GM21825 (cell line): ENCODE data around the gene CLEC17A.
"Not testable (repeated sequence)": the region's sequence is repeated elsewhere in the genome, so short reads cannot be mapped to it uniquely, and the experiment has no call there.

ENCODE experiments used
- ATAC-seq: cut with Tn5 transposase; IDR thresholded peaks from one replicate; pipeline ENCODE4 v1.9.1; 2021; ENCODE audit warnings: mild to moderate bottlenecking, moderate library complexity; ENCODE audit not compliant: unreplicated experiment

CLEC17A gene

DNA sequence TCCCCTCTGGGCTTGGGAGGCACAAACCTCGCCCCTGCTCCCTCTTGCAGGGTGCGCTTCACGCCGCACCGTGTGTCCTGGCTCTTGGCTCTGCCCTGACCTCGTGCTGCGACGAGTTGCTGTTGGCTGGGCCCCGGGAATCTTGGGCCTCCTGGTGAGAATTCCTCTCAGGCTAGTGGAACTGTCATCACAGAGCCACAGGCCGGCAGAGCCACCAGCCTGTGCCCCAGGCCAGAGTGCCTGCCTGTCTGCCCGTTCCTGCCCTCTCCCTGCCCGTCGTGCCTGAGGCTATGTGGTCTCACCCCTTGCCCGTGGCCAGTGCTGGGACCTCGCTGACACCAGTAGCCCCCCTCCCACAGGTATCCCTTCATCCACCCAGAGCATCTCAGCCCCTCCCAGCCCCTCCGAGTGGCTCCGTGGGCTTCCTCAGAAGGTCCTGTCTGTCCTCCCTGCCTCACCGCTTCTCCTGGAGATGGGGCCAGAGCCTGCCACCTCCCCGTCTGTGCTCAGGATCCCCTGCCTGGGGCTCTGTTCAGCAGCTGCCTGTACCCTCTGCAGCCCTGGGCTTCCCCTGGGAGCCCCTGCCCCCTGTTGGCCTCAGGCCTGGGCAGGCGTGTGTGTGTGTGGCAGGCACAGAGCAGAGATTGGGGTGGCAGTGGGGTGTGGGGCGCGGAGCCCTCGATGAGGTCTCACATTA is 24.4 kb upstream of the CLEC17A start:
- ATAC-seq = no peak

DNA sequence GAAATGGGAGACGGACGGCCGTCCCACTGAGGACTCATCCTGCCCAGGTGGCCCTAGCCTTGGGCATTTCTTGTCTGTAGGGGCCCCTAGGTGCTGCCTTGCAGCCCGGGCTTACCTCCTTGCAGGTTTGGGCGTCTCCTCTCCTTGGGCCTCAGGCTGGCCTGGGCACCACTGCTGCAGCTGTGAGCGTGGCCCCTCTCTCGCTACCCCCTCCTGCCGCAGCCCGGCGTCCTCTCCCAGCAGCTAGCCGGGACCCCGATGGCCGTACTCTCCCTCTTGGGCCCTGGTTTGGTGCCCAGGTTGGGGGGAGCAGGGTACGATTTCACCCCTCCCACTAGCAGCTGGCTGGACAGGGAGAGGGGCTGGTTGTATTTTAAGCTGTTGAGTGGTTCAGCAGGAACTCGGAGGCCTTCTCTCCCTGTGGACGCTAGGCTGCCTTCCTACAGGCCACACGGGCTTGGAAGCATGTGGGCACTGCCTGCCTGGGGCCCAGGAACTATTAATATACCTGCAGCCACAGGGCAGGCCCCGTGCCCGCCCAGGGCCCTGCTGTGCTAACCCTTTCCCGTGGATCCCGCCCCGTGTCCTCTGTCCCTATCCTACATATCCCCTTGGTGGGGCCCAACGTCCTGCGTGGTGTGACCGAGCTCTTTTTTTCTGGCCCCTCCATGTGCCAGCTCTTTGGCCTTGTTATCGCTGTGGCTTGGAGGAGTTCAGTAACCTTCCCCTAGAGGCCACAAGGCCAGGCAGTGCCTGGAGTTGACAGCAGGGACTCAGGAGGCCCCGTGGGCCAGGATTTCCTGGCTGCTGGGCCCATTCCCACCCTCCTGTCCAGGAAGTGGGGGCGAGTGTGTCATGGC is 22.7 kb upstream of the CLEC17A start:
- no peak for ATAC-seq

DNA sequence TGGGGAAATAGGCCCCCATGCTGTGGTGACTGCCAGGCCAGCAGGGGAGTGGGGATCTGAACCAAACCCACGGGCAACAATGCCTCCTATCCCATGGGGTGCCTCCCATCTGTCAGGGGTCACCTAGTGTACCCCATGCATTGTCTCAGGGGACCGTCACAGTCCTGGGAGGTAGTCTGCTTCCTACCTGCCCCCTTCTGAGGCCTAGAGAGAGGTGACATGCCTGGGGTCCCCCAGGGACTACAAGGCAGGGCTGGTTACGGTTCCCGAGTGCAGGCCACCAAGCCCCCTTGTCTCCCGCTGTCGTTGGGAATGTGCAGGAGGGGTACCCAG is 22.1 kb upstream of the CLEC17A start:
- no peak for ATAC-seq

DNA sequence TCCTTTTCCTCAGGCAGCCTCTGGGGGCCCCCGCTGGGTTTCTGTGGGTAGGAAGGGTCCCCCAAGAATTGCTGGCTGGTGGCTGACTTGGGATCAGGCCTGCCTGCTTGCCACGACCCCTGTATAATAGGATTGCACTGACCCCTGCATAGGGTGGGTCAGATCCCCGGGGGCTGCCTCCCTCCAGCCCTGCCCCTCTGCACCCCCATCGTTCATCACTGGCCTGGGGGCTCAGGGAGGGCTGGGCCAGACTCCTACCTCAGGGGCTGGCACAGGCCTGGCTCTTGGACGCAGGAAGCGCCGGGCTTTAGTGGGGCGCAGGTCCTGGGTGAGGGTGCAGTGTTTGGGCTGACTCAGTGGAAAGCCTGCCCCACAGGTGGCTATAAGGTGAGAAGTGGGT is 21.6 kb upstream of the CLEC17A start:
- ATAC-seq = no peak

DNA sequence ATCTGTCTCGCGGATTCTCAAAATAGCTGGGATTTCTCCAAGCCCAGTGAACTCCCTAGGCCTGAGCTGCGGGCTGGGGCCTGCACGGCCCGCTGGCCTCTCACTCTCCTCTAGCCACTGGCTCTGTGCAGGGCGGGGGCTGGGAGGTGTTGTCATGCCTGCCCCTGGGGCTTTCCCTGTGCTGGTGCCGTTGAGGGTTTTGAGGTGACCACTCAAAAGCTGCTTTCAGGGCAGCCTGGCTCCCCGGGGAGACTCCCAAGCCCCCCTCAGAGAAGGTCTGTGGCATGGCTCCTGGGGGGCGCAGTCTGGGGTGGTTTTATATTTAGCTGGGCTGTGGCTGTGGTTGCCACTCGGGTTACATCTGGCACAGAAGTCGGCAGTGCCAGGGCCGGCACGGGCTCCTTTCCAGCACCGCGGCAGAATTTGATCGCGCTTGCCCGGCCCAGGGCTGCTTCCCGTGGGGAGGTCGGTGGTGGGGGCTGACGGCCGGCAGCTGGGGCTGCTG is 21.0 kb upstream of the CLEC17A start:
- ATAC-seq = no peak

DNA sequence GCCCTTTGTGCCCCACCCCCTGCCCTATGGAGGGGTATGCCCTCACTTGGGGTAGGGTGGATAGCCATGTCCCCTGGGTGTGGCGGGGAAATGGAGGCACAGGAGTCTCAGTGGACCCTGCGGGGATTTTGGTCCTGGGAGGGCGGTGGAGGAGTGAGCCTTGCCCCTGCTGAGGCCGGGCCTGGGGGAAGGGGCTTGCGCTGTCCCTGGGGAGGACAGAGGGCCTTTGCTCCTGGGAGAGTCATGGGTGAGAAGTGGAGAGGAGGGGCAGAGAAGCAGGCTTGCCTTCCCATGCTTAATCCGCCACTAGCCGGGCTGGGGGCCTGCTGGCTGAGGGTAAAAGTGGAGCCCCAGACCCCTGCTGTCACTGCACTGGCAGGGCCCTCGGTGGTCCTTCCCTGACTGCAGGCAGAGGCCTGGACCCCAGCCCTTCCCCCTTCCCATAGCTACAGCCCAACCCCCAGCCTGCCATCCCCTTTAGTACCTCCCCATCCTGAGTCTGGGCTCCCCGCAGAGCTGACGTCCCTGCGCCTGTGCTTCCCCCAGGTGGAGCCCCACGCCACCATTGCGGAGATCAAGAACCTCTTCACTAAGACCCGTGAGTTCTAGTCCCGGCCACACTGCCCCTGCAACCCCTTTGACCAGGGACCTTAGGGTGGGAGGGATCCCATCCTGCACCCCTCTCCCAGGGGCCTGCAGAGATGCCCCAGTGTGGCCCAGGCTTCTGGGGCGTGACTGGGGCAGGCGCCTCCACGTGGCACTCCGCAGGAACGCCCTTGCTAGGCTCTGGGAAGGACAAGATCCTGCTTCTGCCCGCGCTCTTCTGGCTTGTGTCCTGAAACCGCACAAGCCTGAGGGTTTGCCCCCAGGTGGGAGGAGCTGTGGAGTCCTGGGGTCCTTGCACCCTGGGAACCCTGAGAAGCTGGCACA is 20.0 kb upstream of the CLEC17A start:
- no peak for ATAC-seq

DNA sequence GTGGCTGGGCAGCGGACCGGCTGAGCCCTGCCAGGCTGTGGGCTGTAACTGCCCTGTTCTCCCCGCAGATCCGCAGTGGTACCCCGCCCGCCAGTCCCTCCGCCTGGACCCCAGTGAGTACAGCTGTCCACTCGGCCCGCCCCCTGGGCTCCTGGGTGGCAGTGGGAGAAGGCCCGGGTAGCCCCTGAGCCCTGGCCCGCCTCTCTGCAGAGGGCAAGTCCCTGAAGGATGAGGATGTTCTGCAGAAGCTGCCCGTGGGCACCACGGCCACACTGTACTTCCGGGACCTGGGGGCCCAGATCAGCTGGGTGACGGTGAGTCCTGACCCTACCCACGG is 19.3 kb upstream of the CLEC17A start:
- ATAC-seq = no peak

DNA sequence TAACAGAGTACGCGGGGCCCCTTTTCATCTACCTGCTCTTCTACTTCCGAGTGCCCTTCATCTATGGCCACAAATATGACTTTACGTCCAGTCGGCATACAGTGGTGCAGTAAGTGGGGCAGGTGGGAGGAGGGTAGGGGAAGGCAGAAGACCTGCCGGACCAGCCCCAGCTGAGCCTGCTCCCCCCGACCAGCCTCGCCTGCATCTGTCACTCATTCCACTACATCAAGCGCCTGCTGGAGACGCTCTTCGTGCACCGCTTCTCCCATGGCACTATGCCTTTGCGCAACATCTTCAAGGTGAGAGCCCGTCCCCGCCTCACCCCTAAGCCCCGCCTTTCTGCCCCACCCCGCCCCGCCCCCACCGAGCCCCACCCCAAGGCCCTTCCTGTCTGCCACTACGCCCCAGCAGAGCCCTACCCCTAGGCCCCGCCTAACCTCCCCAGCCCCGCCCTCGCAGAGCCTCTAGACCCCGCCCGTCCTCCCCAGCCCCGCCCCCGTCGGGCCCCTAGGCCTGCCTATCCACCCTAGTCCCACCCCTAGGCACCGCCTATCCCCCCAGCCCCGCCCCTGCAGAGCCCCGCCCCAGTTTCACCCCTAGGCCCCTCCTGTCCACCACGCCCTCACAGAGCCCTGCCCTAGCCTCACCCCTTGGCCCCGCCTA is 18.8 kb upstream of the CLEC17A start:
- no peak for ATAC-seq

DNA sequence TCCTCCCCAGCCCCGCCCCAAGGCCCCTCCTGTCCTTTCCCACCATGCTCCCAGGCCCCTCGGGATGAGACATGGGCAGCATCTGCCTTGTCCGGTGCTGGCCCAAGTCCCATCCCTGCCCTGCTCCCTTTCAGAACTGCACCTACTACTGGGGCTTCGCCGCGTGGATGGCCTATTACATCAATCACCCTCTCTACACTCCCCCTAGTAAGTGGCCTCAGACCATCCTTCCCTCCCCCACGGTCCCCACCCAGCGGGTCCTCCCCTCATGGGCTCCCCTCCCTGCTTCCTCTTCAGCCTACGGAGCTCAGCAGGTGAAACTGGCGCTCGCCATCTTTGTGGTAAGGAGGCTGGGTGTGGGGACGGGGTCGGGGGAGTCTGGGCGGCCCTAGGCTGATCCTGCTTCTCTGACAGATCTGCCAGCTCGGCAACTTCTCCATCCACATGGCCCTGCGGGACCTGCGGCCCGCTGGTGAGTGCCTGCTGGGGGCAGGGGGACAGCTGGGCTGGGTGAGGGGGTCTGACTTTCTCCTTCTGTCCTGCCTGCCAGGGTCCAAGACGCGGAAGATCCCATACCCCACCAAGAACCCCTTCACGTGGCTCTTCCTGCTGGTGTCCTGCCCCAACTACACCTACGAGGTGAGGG is 18.1 kb upstream of the CLEC17A start:
- not testable (repeated sequence) for ATAC-seq

DNA sequence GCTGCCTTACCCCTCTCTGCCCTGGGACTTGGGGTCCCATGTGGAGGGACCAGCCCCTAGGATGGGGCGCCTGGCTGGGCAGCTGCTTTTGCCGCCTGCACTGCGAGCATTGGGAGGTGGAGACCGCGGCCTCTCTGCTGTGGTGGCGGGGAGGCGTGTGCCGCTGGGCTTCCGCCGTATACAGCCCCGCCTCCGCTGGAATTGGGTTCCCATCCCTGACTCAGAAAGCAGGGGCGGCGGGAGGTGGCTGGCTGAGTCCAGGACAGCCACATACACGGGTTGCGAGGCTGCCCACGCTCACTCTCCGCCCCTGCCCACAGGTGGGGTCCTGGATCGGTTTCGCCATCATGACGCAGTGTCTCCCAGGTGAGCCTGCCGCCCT is 17.6 kb upstream of the CLEC17A start:
- no peak for ATAC-seq

DNA sequence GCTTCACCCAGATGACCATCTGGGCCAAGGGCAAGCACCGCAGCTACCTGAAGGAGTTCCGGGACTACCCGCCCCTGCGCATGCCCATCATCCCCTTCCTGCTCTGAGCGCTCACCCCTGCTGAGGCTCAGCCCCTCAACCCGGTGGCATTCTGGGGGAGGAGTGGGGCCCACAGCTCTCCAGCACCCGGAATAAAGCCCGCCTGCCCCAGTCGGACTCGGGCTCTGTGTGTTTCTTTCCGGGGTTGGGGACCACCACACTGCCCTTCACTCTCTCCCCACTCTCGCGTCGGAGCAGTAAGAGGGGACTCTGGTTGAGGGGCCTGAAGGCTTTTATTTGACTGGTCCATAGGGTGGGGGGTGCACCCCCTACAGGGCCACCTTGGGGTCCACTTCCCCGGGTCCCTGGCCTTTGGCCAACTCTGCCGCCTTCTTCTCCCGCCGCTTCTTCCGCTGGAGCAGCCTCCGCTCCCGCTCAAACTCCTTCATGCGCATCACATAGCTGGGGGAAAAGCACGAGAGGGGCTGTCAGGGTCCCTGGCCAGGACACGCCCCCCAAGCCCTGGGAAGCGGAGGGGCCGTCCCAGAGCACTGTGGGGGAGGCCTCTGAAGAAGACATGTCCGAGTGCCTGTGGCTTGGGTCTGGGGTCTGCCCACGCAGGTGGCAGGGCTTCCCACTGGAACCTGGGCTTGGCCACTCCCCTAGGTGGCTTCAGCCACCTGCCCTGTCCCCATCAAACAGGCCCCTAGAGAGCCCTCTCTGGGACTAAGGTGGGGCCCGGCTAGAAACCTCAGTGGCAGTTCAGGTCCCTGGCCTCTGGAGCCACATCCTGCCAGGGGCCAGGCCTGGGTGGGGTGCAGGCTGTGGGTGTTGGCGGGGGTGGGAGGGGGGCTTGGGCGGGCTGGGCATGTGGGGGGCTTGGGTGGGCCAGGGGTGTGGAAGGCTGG is 16.8 kb upstream of the CLEC17A start:
- ATAC-seq = no peak

DNA sequence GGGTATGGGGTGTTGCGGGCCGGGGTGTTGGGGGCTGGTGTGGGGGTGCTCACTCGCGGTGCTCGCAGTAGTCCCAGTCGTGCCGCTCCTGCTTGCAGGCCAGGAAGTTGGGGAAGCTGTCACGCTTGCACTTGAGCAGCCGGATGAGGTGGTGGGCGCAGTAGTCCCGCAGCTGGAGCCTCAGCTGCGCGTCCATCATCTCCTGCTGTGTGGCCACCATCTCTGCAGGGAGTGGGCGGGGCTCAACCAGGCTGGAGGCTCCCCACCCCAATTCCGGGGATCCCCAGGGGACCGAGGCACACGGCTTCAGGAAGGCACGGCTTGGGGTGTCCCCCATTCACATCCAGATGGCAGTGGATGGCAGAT is 16.2 kb upstream of the CLEC17A start:
- no peak for ATAC-seq

DNA sequence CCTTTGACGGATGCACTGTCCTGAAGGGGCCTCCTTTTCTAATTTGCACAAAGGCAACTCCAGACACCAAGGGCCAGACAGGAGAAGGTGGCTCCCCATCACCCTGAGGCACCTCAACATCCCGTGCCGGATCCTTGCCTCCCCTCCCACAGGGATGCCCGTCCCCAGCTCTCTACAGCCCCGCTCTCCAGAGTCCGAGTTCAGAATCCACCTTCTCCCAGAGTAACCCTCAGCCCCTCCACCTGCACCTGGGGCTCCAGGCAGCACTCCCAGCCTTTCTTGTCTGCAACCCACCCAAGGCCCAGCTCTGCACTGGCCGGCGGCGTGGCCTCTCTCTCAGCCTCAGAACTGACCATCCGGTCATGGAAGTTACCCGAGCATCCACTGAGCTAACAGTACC is 15.8 kb upstream of the CLEC17A start:
- ATAC-seq = no peak

DNA sequence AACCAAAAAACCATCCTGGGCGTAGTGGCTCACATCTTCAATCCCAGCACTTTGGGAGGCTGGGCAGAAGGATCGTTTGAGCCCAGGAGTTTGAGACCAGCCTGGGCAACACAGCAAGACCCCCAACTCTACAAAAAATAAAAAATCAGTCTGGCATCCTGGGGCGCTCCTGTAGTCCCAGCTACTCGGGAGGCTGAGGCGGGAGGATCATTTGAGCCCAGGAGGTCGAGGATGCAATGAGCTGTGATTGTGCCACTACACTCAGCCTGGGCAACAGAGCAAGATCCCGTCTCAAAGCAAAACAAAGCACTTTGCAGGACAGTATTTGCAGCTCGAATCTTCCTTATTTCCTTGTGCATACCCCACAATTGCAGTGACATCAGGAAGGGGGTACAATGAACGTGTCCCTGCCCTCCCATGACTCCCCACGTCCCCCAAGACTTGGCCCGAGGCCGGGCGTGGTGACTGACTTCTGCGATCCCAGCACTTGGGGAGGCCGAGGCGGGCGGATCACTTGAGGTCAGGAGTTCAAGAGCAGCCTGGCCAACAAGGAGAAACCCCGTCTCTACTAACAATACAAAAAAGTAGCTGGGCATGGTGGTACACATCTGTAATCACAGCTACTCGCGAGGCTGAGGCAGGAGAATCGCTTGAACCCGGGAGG is 11.9 kb upstream of the CLEC17A start:
- no peak for ATAC-seq

DNA sequence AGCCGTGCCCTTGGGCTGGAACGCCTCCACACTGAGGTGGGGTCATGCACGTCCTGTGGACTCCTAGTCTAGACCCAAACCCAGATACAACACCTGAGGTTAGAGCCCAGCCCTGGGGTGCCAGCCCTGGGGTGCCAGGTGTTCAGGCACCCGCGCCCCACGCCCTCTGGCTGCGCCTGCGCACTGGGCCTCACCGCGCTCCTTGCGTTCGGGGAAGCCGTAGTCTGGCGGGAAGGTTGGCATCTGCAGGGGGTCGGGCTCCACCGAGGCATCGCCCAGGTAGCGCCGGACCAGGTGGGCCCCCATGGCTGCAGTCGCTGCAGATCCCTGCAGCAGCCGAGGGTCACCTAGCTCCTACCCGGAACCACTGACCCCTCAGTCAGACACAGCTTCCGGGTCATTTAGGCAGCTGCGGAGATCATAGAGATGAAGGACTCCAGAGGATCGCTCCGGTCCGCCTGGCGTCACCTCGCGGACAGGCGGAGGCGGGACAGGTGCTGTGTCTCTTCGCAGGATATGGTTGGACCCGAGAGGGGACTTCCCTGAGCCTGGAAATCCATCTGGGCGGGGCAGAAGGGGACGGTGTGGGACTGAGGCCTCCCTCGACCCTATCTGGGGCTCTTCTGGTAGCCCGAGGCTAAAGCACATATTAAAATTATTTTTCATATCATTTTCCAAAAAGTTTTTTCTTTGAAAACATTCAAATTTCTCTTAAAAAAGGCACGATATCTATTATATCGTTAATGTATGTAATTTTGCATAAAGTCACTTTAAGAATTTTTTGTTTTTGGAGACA is 11.0 kb upstream of the CLEC17A start, which contains the start of gene NDUFB7:
NDUFB7 (minus strand) TSS at position 372 of the 796 bp plus-strand sequence; CDS start at position 306, 66 bp downstream.
- peak; percentile 71 for ATAC-seq

DNA sequence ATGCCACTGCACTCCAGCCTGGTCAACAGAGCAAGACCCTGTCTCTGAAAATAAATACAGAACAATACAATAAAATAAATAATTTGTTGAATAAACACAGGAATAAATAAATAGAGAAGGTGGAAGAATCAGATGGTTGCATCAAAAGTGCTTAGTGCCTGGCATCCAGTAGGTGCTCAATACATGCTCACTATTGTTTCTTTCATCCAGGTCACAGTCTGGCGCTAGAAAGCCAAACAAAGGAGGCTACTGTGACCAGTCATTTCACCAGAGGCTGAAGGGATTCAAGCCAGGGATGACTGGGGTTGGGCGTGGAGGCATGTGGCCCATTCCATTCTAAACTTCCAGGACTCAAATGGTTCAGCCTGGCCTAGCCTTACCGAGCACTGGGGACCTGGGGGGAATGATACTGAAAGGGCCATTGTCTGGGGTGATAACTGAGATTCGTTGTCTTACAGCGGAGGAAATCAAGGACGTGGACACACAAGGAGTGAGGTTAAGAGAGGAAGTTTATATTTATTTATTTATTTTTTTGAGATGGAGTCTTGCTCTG is 7.4 kb upstream of the CLEC17A start:
- ATAC-seq = no peak

DNA sequence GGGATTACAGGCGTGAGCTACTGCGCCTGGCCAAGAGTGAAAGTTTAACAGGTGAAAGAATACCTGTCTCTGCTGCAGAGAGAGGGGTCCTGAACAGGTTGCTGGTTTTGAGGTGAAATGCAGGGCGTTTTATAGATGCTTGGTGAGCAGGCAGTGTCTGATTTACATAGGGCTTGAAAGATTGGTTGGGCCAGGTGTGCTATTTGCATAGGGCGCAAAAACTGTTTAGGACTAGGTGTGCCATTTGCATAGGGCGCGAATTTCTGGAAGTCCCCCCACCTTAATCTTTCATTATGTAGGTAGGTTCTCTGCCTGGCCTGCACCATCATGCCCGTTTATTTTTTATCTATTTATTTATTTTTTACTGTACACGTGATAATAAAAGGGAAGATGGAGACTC is 6.5 kb upstream of the CLEC17A start:
- no peak for ATAC-seq

DNA sequence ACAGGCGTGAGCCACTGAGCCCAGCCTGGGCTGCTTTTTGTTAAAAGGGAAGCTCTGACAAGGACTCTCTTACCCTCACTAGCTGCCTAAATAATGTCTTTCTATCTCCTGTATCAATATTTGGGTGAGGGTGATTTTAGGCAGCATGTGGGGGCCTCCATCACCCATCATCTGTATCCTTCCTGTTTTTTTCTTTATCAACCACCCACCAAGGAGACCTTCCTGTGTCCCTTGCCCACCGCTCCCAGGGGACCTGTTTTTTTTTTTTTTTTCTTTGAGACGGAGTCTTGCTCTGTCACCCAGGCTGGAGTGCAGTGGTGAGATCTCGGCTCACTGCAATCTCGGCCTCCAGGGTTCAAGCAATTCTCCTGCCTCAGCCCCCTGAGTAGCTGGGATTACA is 5.6 kb upstream of the CLEC17A start:
- no peak for ATAC-seq
